Endothelial cell (in vitro differentiated cells): ENCODE data around the gene PEX7. TPM values are rescaled to one million over a fixed set of nuclear protein-coding genes. Genes with fewer than 3 reads are reported as not detected.

Source experiments
- DNase-seq: peaks from one replicate; pipeline ENCODE4 v3.0.0; 2021; ENCODE audit warnings: low spot score
- H3K27ac Mint-ChIP-seq: one replicate; pipeline ENCODE4 v1.8.0; 2021; ENCODE audit warnings: mixed read lengths, inconsistent platforms; ENCODE audit not compliant: unreplicated experiment
- H3K27me3 Mint-ChIP-seq: one replicate; pipeline ENCODE4 v1.8.0; 2021; ENCODE audit warnings: mild to moderate bottlenecking, moderate library complexity, mixed read lengths, inconsistent platforms; ENCODE audit not compliant: unreplicated experiment
- H3K36me3 Mint-ChIP-seq: one replicate; pipeline ENCODE4 v1.8.0; 2021; ENCODE audit warnings: mild to moderate bottlenecking, low read depth, mixed read lengths, inconsistent platforms; ENCODE audit not compliant: unreplicated experiment
- H3K4me1 Mint-ChIP-seq: one replicate; pipeline ENCODE4 v1.8.0; 2021; ENCODE audit warnings: mild to moderate bottlenecking, mixed read lengths, inconsistent platforms; ENCODE audit not compliant: unreplicated experiment
- H3K4me3 Mint-ChIP-seq: one replicate; pipeline ENCODE4 v1.8.0; 2021; ENCODE audit warnings: mild to moderate bottlenecking, mixed read lengths, inconsistent platforms; ENCODE audit not compliant: unreplicated experiment
- H3K9me3 Mint-ChIP-seq: one replicate; pipeline ENCODE4 v1.8.0; 2021; ENCODE audit warnings: mixed read lengths, inconsistent platforms; ENCODE audit not compliant: unreplicated experiment
- CTCF ChIP-seq: fragments of 200-600 bp; sonication (generic); IDR thresholded peaks from one replicate; pipeline ENCODE4 v1.5.0; 2021; ENCODE audit warnings: antibody characterized with exemption; ENCODE audit not compliant: unreplicated experiment
- total RNA-seq: library from RNA; stranded (reverse); fragmentation: NEBNext Ultra II Directional; extraction: Animal tissue kit (Norgen Biotek cat#: 25700); gene quantifications from one replicate; pipeline ENCODE4 v1.2.1, GENCODE V29; 2021; ENCODE audit not compliant: unreplicated experiment

Gene PEX7
- total RNA-seq, 1 donor from 2014 or later = 3.7 TPM

DNA sequence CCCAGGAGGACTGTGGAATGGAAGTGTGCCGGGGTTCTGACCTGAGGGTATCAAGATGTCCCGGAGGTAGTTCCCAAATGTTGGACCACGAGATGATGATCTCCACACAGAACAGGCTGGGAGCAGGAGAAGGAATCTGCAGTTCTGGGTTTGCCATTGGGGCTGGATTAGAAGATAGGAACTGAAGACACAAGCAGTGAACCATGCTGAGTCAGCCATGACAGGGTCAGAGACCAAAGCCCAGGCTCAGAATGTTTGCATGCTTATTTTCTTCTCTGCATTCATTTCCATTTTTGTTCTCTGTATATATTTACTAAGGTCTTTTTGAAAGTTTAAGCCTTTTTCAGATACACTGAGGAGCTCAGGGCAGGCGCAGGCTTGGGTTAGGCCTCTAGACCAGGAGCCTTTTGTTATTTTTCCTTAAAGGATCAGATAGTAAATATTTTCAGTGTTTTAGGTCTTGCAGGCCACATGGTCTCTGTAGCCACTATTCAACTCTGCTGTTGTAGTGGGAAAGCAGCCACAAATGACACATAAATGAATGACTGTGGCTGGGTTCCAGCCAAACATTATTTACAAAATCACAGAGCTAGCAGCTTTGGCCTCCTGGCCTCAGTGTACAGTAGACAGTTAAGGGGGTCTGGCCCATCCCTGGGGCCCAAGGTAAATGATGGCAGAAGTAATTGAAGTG lies 128.2 kb downstream of the PEX7 start:
- Mint-ChIP-seq H3K4me3 (no peak overlapping the region), H3K27me3 (no peaks in the 10 kb centered on the region), H3K27ac (no peak overlapping the region), H3K9me3 (no peaks in the 10 kb centered on the region), H3K4me1 (peaks cover 5% of the 10 kb centered on the region), H3K36me3 (no peaks in the 10 kb centered on the region)
- no peak for DNase-seq
- no peak for TF ChIP-seq CTCF

GRCh38 chr6:136952714-136953260 lies 130.4 kb downstream of the PEX7 start:
- Mint-ChIP-seq H3K27ac (no peak overlapping the region), H3K4me3 (no peak overlapping the region), H3K9me3 (no peaks in the 10 kb centered on the region), H3K36me3 (no peaks in the 10 kb centered on the region), H3K4me1 (peaks cover 16% of the 10 kb centered on the region), H3K27me3 (no peaks in the 10 kb centered on the region)
- no peak for DNase-seq
- no peak for TF ChIP-seq CTCF

- no peak for TF ChIP-seq CTCF
- peaks cover 29% of the 10 kb centered on the region for H3K4me1 Mint-ChIP-seq
- no peak overlapping the region for H3K27ac Mint-ChIP-seq
- DNase-seq = no peak
- H3K27me3 Mint-ChIP-seq = peaks cover 4% of the 10 kb centered on the region
- H3K9me3 Mint-ChIP-seq = no peaks in the 10 kb centered on the region
- no peak overlapping the region for H3K4me3 Mint-ChIP-seq
- H3K36me3 Mint-ChIP-seq = no peaks in the 10 kb centered on the region
Observed at GRCh38 chr6:136955123-136955522, 132.7 kb downstream of the PEX7 start.

- H3K27ac Mint-ChIP-seq = peak overlapping the region; percentile 90
- H3K9me3 Mint-ChIP-seq = no peaks in the 10 kb centered on the region
- H3K36me3 Mint-ChIP-seq = no peaks in the 10 kb centered on the region
- peaks cover 38% of the 10 kb centered on the region for H3K4me1 Mint-ChIP-seq
- peak; percentile 58 for DNase-seq
- peaks cover 4% of the 10 kb centered on the region for H3K27me3 Mint-ChIP-seq
- H3K4me3 Mint-ChIP-seq = peak overlapping the region; percentile 48
- no peak for TF ChIP-seq CTCF
Observed at GRCh38 chr6:136956590-136957544, 134.5 kb downstream of the PEX7 start.
